CD4-positive, CD25-positive, alpha-beta regulatory T cell (primary cell): ENCODE results near the gene SPEG. TPM values are rescaled to one million over a fixed set of nuclear protein-coding genes. Genes with fewer than 3 reads are reported as not detected.

Experiments
- ATAC-seq, 2 donors: fragments of 150-1000 bp; cut with Tn5 transposase; one replicate each; pipeline ENCODE4 v1.10.0; 2021; ENCODE audit warnings: low read depth in 2 of 2, moderate number of reproducible peaks in 2 of 2, moderate library complexity in 1 of 2
- DNase-seq, 3 donors: peaks; one replicate each; pipeline versions ENCODE4 v3.0.0 to v3.0.0-alpha.2; 2012 to 2022; ENCODE audit warnings: mixed read lengths in 1 of 3
- H3K27ac ChIP-seq: one replicate; pipeline ENCODE4 v1.7.0; 2013; ENCODE audit warnings: mild to moderate bottlenecking, low read length; ENCODE audit not compliant: insufficient read depth, poor library complexity, severe bottlenecking
- H3K27me3 ChIP-seq: one replicate; pipeline ENCODE4 v1.7.0; 2013; ENCODE audit warnings: low read length; ENCODE audit not compliant: control insufficient read depth, insufficient read depth
- H3K36me3 ChIP-seq: one replicate; pipeline ENCODE4 v1.7.0; 2013; ENCODE audit warnings: mild to moderate bottlenecking, low read length, moderate library complexity; ENCODE audit not compliant: control insufficient read depth, insufficient read depth
- H3K4me1 ChIP-seq: 2 replicates; pipeline ENCODE4 v1.7.0; 2013; ENCODE audit warnings: mild to moderate bottlenecking, low read length; ENCODE audit not compliant: insufficient read depth, control insufficient read depth, poor library complexity, severe bottlenecking
- H3K4me3 ChIP-seq: one replicate; pipeline ENCODE4 v1.7.0; 2013; ENCODE audit warnings: low read depth, mild to moderate bottlenecking, low read length, moderate library complexity
- H3K9me3 ChIP-seq, 2 experiments: 1 replicate in 1 of 2; 2 replicates in 1 of 2; pipeline ENCODE4 v1.7.0; 2013; ENCODE audit warnings: low read length in 2 of 2, mild to moderate bottlenecking in 1 of 2, moderate library complexity in 1 of 2; ENCODE audit not compliant: control insufficient read depth in 2 of 2
- H3K27ac Mint-ChIP-seq, 3 donors: one replicate each; pipeline ENCODE4 v1.8.0; 2020 to 2022; ENCODE audit warnings: mild to moderate bottlenecking in 3 of 3, mixed read lengths in 3 of 3, moderate library complexity in 2 of 3
- H3K27me3 Mint-ChIP-seq: one replicate; pipeline ENCODE4 v1.8.0; 2022; ENCODE audit warnings: mild to moderate bottlenecking, mixed read lengths
- H3K36me3 Mint-ChIP-seq: one replicate; pipeline ENCODE4 v1.8.0; 2020; ENCODE audit warnings: mixed read lengths
- H3K4me1 Mint-ChIP-seq, 4 donors: one replicate each; pipeline ENCODE4 v1.8.0; 2020 to 2022; ENCODE audit warnings: mixed read lengths in 4 of 4, mild to moderate bottlenecking in 1 of 4
- H3K4me3 Mint-ChIP-seq, 4 donors: one replicate each; pipeline ENCODE4 v1.8.0; 2020 to 2022; ENCODE audit warnings: mild to moderate bottlenecking in 4 of 4, mixed read lengths in 4 of 4, moderate library complexity in 3 of 4
- H3K9me3 Mint-ChIP-seq, 7 donors: one replicate each; pipeline ENCODE4 v1.8.0; 2020 to 2022; ENCODE audit warnings: mixed read lengths in 7 of 7, mild to moderate bottlenecking in 3 of 7, moderate library complexity in 2 of 7
- polyA plus RNA-seq, 4 donors: library from polyadenylated mRNA; unstranded; fragments of 300-500 nt; fragmentation: Illumina TruSeq; gene quantifications; one replicate each; pipeline ENCODE4 v1.2.3, GENCODE V29; 2021
- total RNA-seq: library from RNA; stranded (reverse); gene quantifications from one replicate; pipeline ENCODE4 v1.2.3, GENCODE V29; 2022

SPEG gene
- total and polyA plus RNA-seq, 5 donors from 2014 or later, result 0.20 to 4.1 TPM; not detected in 3

GRCh38 chr2:219538504-219538951 lies 103.9 kb downstream of the SPEG start:
- Histone ChIP-seq H3K27me3 (no peaks in the 10 kb centered on the region), H3K4me3 (no peak overlapping the region), H3K36me3 (no peaks in the 10 kb centered on the region), H3K4me1 (peaks cover 15% of the 10 kb centered on the region), H3K9me3 (no peaks in the 10 kb centered on the region), H3K27ac (no peak overlapping the region)
- Mint-ChIP-seq H3K27ac (no peak overlapping the region), H3K4me1 (peaks cover 0 to 22% (median 13%) of the 10 kb centered on the region in 4 donors), H3K9me3 (no peaks in the 10 kb centered on the region), H3K27me3 (peaks cover 4% of the 10 kb centered on the region), H3K4me3 (no peak overlapping the region), H3K36me3 (no peaks in the 10 kb centered on the region)
- DNase-seq, result no peak
- no peak for ATAC-seq

GRCh38 chr2:219538956-219539788 lies 104.5 kb downstream of the SPEG start:
- no peak overlapping the region for H3K27ac ChIP-seq
- peaks cover 17% of the 10 kb centered on the region for H3K4me1 ChIP-seq
- H3K27me3 Mint-ChIP-seq, result peaks cover 5% of the 10 kb centered on the region

GRCh38 chr2:219539926-219540678 lies 105.5 kb downstream of the SPEG start:
- H3K4me3 ChIP-seq, result no peak overlapping the region
- H3K4me1 Mint-ChIP-seq, result peaks cover 0 to 32% (median 19%) of the 10 kb centered on the region in 4 donors
- no peak overlapping the region for H3K27ac Mint-ChIP-seq
- H3K36me3 ChIP-seq, result no peaks in the 10 kb centered on the region
- no peaks in the 10 kb centered on the region for H3K27me3 ChIP-seq
- peaks cover 19% of the 10 kb centered on the region for H3K4me1 ChIP-seq
- H3K27me3 Mint-ChIP-seq, result peaks cover 14% of the 10 kb centered on the region
- no peak overlapping the region for H3K4me3 Mint-ChIP-seq
- H3K9me3 ChIP-seq, result no peaks in the 10 kb centered on the region
- H3K27ac ChIP-seq, result no peak overlapping the region
- ATAC-seq (no peak), DNase-seq (no peak)
- peaks cover 0 to 1% (median 0%) of the 10 kb centered on the region in 7 donors for H3K9me3 Mint-ChIP-seq
- H3K36me3 Mint-ChIP-seq, result no peaks in the 10 kb centered on the region

More at GRCh38 chr2:219538956-219539788, 104.5 kb downstream of the SPEG start:
- Mint-ChIP-seq H3K4me3 (peak overlapping the region in 1 of 4 donors; percentile 43), H3K36me3 (no peaks in the 10 kb centered on the region), H3K9me3 (no peaks in the 10 kb centered on the region), H3K27ac (no peak overlapping the region), H3K4me1 (peaks cover 0 to 23% (median 14%) of the 10 kb centered on the region in 4 donors)
- ATAC-seq, result no peak
- no peak for DNase-seq
- H3K9me3 ChIP-seq, result no peaks in the 10 kb centered on the region
- H3K4me3 ChIP-seq, result no peak overlapping the region
- no peaks in the 10 kb centered on the region for H3K36me3 ChIP-seq
- no peaks in the 10 kb centered on the region for H3K27me3 ChIP-seq

GRCh38 chr2:219540784-219541504 lies 106.3 kb downstream of the SPEG start:
- DNase-seq (no peak), ATAC-seq (no peak)
- peak overlapping the region; percentile 53 for H3K4me3 ChIP-seq
- Mint-ChIP-seq H3K4me1 (peaks cover 0 to 32% (median 19%) of the 10 kb centered on the region in 4 donors), H3K27ac (no peak overlapping the region), H3K36me3 (no peaks in the 10 kb centered on the region), H3K27me3 (peaks cover 14% of the 10 kb centered on the region), H3K9me3 (peaks cover 0 to 3% (median 0%) of the 10 kb centered on the region in 7 donors), H3K4me3 (peak overlapping the region; percentile 47 to 90 (median 76))
- H3K9me3 ChIP-seq, result no peaks in the 10 kb centered on the region
- H3K36me3 ChIP-seq, result no peaks in the 10 kb centered on the region
- H3K27ac ChIP-seq, result no peak overlapping the region
- no peaks in the 10 kb centered on the region for H3K27me3 ChIP-seq
- H3K4me1 ChIP-seq, result peaks cover 19% of the 10 kb centered on the region

GRCh38 chr2:219541611-219542180 lies 107.1 kb downstream of the SPEG start:
- Mint-ChIP-seq H3K36me3 (no peaks in the 10 kb centered on the region), H3K27me3 (peaks cover 14% of the 10 kb centered on the region), H3K9me3 (peaks cover 0 to 3% (median 0%) of the 10 kb centered on the region in 7 donors), H3K27ac (peak overlapping the region in 2 of 3 donors; percentile 55 to 83), H3K4me3 (peak overlapping the region; percentile 61 to 90 (median 76)), H3K4me1 (peaks cover 0 to 34% (median 19%) of the 10 kb centered on the region in 4 donors)
- Histone ChIP-seq H3K27ac (no peak overlapping the region), H3K9me3 (no peaks in the 10 kb centered on the region), H3K4me1 (peaks cover 19% of the 10 kb centered on the region), H3K27me3 (no peaks in the 10 kb centered on the region), H3K36me3 (no peaks in the 10 kb centered on the region), H3K4me3 (peak overlapping the region; percentile 53)
- DNase-seq, result peak; percentile 78 to 90 (median 89)
- peak; percentile 40 to 50 for ATAC-seq

- Histone ChIP-seq H3K4me3 (peak overlapping the region; percentile 69), H3K27ac (peak overlapping the region; percentile 70), H3K9me3 (no peaks in the 10 kb centered on the region), H3K4me1 (peaks cover 19% of the 10 kb centered on the region), H3K27me3 (no peaks in the 10 kb centered on the region), H3K36me3 (no peaks in the 10 kb centered on the region)
- peaks cover 0 to 34% (median 19%) of the 10 kb centered on the region in 4 donors for H3K4me1 Mint-ChIP-seq
- ATAC-seq (peak; percentile 46 to 54), DNase-seq (peak in 2 of 3 donors; percentile 18 to 61)
- peak overlapping the region; percentile 21 to 90 (median 83) for H3K27ac Mint-ChIP-seq
- H3K36me3 Mint-ChIP-seq, result no peaks in the 10 kb centered on the region
- peak overlapping the region; percentile 87 to 90 (median 88) for H3K4me3 Mint-ChIP-seq
- peaks cover 0 to 3% (median 0%) of the 10 kb centered on the region in 7 donors for H3K9me3 Mint-ChIP-seq
- H3K27me3 Mint-ChIP-seq, result peaks cover 14% of the 10 kb centered on the region
These were observed 108.4 kb downstream of the SPEG start for GRCh38 chr2:219542931-219543595.
